Cardiac muscle cell (in vitro differentiated cells and primary cell): ENCODE data around the gene NADK. TPM values are rescaled to one million over a fixed set of nuclear protein-coding genes. Genes with fewer than 3 reads are reported as not detected.

ENCODE experiments used
- DNase-seq, 2 donors: peaks; one replicate each; pipeline versions ENCODE4 v3.0.0 to v3.0.0-alpha.2; 2010 to 2017; ENCODE audit warnings: low read depth in 1 of 2, low spot score in 1 of 2
- H3K27ac ChIP-seq: fragments of 200-600 bp; sonication (generic); 2 replicates; pipeline ENCODE4 v1.5.1; 2016
- H3K27me3 ChIP-seq: fragments of 200-600 bp; sonication (generic); 2 replicates; pipeline ENCODE4 v1.6.0; 2016; ENCODE audit warnings: control low read depth
- H3K36me3 ChIP-seq: fragments of 200-600 bp; sonication (generic); 2 replicates; pipeline ENCODE4 v1.5.1; 2016; ENCODE audit warnings: control low read depth
- H3K4me1 ChIP-seq: fragments of 200-600 bp; sonication (generic); 2 replicates; pipeline ENCODE4 v1.8.1; 2017; ENCODE audit warnings: low read depth, mild to moderate bottlenecking, mixed run types
- H3K4me3 ChIP-seq: fragments of 200-600 bp; sonication (generic); 2 replicates; pipeline ENCODE4 v1.5.1; 2016; ENCODE audit warnings: mild to moderate bottlenecking
- H3K9me3 ChIP-seq: fragments of 200-600 bp; sonication (generic); 2 replicates; pipeline ENCODE4 v1.5.1; 2017; ENCODE audit warnings: low read depth, mild to moderate bottlenecking, control low read depth
- polyA plus RNA-seq: library from polyadenylated mRNA; unstranded; fragments of >200 nt; fragmentation: Nextera tagmentation; extraction: Ambion mirVana; gene quantifications from 2 replicates; pipeline ENCODE4 v1.2.1, GENCODE V29; 2016
- total RNA-seq: library from RNA; depleted of rRNA; stranded (reverse); fragments of >200 nt; gene quantifications from 2 replicates; pipeline ENCODE4 v1.2.3, GENCODE V29; 2016
- TF ChIP-seq, protein P1 (sequence below): IDR thresholded peaks from 2 replicates; pipeline ENCODE4 v1.5.1; 2012; ENCODE audit warnings: low read depth, mild to moderate bottlenecking, low read length

Gene NADK
- total and polyA plus RNA-seq, 2 experiments from 2014 or later = 42.7 to 71.2 TPM

DNA sequence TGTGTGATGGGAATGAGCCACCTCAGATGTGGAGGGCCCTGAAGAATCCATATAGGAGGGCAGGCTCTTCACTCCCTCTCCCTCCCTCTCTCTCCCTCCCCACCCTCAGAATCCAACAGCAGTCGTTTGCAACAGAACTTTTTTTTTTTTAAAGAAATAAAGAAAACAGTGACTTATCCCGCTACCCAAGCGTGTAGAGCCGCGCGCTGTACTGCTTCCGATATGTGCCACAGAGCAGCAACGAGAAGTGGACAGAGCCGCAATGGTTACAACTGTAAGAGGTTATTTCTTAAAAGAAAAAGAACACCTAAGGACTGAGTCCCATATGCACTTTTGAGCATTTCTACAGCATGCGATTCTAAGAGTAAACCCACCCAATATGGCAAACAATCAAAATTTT, 7.4 kb upstream of the NADK start:
- Histone ChIP-seq H3K27me3 (no peaks in the 10 kb centered on the region), H3K9me3 (no peaks in the 10 kb centered on the region), H3K4me3 (no peak overlapping the region), H3K36me3 (peaks cover 45% of the 10 kb centered on the region), H3K27ac (no peak overlapping the region), H3K4me1 (peaks cover 15% of the 10 kb centered on the region)
- TF ChIP-seq, protein P1, sequence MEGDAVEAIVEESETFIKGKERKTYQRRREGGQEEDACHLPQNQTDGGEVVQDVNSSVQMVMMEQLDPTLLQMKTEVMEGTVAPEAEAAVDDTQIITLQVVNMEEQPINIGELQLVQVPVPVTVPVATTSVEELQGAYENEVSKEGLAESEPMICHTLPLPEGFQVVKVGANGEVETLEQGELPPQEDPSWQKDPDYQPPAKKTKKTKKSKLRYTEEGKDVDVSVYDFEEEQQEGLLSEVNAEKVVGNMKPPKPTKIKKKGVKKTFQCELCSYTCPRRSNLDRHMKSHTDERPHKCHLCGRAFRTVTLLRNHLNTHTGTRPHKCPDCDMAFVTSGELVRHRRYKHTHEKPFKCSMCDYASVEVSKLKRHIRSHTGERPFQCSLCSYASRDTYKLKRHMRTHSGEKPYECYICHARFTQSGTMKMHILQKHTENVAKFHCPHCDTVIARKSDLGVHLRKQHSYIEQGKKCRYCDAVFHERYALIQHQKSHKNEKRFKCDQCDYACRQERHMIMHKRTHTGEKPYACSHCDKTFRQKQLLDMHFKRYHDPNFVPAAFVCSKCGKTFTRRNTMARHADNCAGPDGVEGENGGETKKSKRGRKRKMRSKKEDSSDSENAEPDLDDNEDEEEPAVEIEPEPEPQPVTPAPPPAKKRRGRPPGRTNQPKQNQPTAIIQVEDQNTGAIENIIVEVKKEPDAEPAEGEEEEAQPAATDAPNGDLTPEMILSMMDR = no peak
- DNase-seq = no peak

DNA sequence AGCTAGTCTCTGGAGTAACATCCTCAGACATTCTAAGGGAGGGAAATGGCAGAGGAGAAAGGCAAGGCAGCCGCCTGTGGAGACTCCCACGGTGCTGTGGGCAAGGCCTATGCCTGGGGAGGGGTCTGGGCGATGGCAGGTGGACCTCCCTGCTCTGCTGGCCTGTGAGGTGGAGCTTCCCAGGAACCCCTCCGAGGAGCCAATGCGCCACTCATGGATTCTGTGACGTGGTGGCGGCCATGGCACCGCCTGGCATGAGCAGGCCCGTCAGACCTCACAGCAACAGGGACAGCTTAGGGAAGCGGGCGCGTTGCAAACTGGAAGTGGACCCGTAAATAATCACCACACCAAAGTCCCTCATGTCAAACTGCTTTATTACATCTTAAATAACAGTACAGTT, 6.7 kb upstream of the NADK start:
- DNase-seq = no peak
- H3K9me3 ChIP-seq = no peaks in the 10 kb centered on the region
- no peak overlapping the region for H3K4me3 ChIP-seq
- H3K27ac ChIP-seq = no peak overlapping the region
- peaks cover 42% of the 10 kb centered on the region for H3K36me3 ChIP-seq
- H3K27me3 ChIP-seq = no peaks in the 10 kb centered on the region
- H3K4me1 ChIP-seq = peaks cover 15% of the 10 kb centered on the region
- TF ChIP-seq, protein P1 = no peak

DNA sequence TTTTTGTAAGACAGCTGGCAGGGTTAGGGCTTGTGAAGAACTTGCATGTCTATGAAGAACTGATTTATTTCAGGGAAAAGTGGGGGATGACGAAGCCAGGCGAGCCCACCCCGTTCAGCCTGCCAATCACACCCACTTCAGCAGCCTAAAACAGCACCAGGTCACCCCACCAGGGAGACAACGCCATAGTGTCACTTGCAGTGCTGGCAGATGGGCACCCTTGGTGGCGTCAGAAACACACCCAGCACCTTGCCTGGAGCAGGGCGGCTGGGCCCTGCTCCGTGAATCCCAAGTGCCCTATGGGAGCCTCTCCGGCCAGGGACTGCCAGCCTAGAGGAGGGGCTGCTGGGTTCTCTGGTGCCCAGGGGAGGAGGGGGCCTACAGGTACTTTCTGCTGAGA, 5.0 kb upstream of the NADK start:
- H3K9me3 ChIP-seq = no peaks in the 10 kb centered on the region
- TF ChIP-seq, protein P1 = no peak
- DNase-seq = no peak
- no peaks in the 10 kb centered on the region for H3K27me3 ChIP-seq
- H3K36me3 ChIP-seq = peaks cover 32% of the 10 kb centered on the region
- peaks cover 15% of the 10 kb centered on the region for H3K4me1 ChIP-seq
- no peak overlapping the region for H3K4me3 ChIP-seq
- no peak overlapping the region for H3K27ac ChIP-seq

DNA sequence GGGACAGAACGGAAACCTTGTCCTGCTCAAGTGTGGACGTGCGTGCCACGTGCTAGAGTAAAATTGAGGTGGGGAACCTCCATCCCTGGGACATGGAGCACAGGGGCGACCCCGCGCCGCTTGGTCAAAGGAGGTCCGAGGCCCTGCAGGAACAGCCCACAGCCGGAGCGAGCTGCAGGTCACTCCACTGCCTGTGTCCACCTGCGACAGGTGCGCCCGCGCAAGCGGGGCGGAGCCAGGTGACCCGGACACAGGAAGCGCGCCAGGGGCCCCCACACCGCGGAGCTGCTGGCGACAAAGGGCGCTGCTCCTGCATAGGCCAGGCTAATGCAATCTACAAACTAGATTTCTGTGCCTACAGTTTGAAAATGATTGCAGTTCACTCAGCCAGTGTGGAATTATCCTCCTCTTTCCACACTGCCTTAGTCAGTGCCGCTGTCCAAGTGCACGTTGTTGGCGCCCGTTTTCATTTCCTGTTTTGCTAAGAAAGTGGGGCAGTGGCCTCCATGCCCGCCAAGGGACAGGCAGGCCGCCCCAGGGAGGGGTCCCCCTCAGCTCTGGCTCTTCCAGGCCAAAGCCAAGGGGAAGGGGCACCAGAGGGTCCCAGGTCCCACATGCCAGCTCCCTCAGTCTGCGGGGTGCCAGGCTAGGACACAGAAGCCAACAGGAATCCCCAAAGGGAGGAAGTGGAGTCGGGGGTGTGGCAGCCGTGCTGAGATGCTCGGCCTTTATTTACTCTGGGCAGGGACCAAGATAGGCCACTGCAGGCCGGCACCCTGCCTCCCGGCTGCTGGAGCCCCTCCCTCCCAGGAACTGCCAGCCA, 4.3 kb upstream of the NADK start:
- Histone ChIP-seq H3K27me3 (no peaks in the 10 kb centered on the region), H3K27ac (peak overlapping the region; percentile 54), H3K4me1 (peaks cover 15% of the 10 kb centered on the region), H3K36me3 (peaks cover 28% of the 10 kb centered on the region), H3K9me3 (no peaks in the 10 kb centered on the region), H3K4me3 (peak overlapping the region; percentile 9)
- DNase-seq = peak; percentile 18 to 74
- TF ChIP-seq, protein P1 = no peak

DNA sequence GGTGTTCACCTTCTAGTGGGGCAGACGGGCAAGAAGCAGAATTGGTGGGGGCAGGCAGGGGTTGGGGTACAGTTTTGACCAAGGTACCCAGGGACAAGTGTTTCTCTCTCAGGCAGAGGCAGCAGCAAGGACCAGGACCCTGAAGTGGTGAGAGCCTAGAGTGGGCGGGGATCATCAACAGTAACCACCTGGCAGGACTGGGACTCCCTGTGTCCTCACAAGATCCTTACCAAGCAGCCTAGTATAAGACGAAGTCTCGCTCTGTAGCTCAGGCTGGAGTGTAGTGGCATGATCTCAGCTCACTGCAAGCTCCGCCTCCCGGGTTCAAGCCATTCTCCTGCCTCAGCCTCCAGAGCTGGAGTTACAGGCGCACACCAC, 3.2 kb upstream of the NADK start:
- no peak overlapping the region for H3K27ac ChIP-seq
- DNase-seq = no peak
- peaks cover 17% of the 10 kb centered on the region for H3K36me3 ChIP-seq

More for the DNA sequence above, 3.2 kb upstream of the NADK start:
- no peaks in the 10 kb centered on the region for H3K27me3 ChIP-seq
- TF ChIP-seq, protein P1 = no peak
- H3K4me1 ChIP-seq = peaks cover 18% of the 10 kb centered on the region
- no peaks in the 10 kb centered on the region for H3K9me3 ChIP-seq
- no peak overlapping the region for H3K4me3 ChIP-seq
